ENCODE results near the gene C1QTNF7. TPM values are rescaled to one million over a fixed set of nuclear protein-coding genes. Genes with fewer than 3 reads are reported as not detected.
A peak's percentile ranks its signal among the peaks of the same experiment; 100 is the strongest.

The C1QTNF7 gene
- total RNA-seq, 2 donors from 2014 or later = not detected

DNA sequence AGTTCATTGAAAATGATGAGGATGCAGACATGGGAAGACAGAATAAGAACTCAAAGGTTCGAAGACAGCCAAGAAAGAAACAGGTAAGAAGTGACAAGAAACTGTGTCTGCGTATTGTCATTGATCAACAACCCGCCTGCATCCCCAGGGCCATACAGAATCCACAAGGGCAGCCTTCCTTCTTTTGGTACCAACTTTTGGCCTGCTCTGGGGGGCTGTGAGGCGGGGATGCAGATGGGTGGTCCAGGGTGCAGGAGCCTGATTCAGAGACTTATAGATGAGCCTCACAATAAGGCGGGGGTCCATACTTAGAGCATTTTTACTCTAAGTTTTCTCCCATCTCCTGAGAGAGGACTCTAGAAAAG lies 50.9 kb downstream of the C1QTNF7 start:
- peaks cover 0 to under 1% of the 10 kb centered on the region in 2 donors for H3K36me3 Mint-ChIP-seq
- H3K9me3 Mint-ChIP-seq = peaks cover under 1% of the 10 kb centered on the region in 2 donors
- peak in 1 of 2 donors; percentile 16 for ATAC-seq
- no peak overlapping the region for H3K27ac Mint-ChIP-seq
- no peak for DNase-seq (ENCODE audit: low spot score in 2 of 2)

- ATAC-seq (peak in 1 of 2 donors; percentile 51), DNase-seq (ENCODE audit: low spot score in 2 of 2) (no peak)
- H3K36me3 Mint-ChIP-seq = peaks cover 0 to 4% of the 10 kb centered on the region in 2 donors
- peaks cover 6 to 7% of the 10 kb centered on the region in 2 donors for H3K9me3 Mint-ChIP-seq
- H3K27ac Mint-ChIP-seq = no peak overlapping the region
These were observed 51.5 kb downstream of the C1QTNF7 start for GRCh38 chr4:15479089-15479912.

DNA sequence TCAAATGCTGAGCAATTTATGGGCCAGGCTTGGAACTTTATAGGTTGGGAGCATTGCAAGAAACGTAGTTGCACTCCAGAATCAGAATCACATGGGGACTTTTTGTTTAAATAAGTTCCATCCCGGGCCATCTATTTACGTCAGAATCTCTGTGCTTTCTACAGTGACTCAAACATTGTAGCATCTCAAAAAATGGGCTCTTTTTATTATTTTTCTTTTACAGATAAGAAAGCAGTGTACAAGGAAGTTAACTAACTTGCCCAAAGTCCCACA lies 52.0 kb downstream of the C1QTNF7 start:
- Mint-ChIP-seq H3K9me3 (peaks cover 8 to 9% of the 10 kb centered on the region in 2 donors), H3K36me3 (peaks cover 0 to 4% of the 10 kb centered on the region in 2 donors), H3K27ac (no peak overlapping the region)
- DNase-seq (ENCODE audit: low spot score in 2 of 2) (no peak), ATAC-seq (no peak)

DNA sequence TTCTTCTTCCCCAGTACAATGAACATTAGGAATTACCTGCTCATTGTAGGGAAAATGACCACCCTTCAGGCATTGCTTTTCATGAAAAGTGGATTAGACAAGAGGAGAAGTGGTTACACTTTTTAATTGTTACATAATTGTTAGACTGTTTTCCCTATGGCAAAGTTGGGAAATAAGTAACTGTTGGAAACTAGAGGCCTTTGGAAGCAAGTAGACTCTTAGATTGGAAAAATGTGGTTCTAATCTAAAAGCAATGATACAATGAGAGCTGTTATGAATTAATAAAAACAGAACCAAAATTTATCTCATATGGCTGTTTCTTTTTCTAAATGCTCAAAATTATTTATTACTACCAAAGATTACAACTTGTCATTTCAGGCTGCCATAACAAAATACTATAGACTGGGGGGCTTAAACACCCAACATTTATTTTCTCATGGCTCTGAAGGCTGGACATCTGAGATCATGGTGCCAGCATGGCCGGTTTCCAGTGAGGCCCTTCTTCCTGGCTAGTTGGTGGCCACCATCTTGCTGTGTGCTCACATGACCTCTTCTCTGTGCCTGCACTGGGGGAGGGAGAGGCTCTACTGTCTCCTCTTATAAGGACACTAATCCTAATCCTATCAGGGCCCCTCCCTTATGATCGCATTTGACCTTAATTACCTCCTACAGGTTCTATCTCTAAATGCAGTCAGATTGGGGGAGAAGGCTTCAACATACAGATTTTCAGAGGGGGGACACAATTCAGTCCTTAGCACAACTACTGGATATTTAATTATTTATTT lies 54.3 kb downstream of the C1QTNF7 start:
- DNase-seq (ENCODE audit: low spot score in 2 of 2) (no peak), ATAC-seq (no peak)
- Mint-ChIP-seq H3K9me3 (peaks cover 13 to 14% of the 10 kb centered on the region in 2 donors), H3K36me3 (peaks cover 0 to 4% of the 10 kb centered on the region in 2 donors), H3K27ac (no peak overlapping the region)

- DNase-seq (ENCODE audit: low spot score in 2 of 2) = no peak
- Mint-ChIP-seq H3K9me3 (peaks cover 13 to 14% of the 10 kb centered on the region in 2 donors), H3K27ac (no peak overlapping the region)
These were observed 55.0 kb downstream of the C1QTNF7 start for GRCh38 chr4:15482842-15483241.

GRCh38 chr4:15488136-15488535 lies 60.3 kb downstream of the C1QTNF7 start:
- H3K27ac Mint-ChIP-seq = no peak overlapping the region
- H3K9me3 Mint-ChIP-seq = peaks cover 29 to 30% of the 10 kb centered on the region in 2 donors
- peaks cover 12 to 27% of the 10 kb centered on the region in 2 donors for H3K36me3 Mint-ChIP-seq
- ATAC-seq (no peak), DNase-seq (ENCODE audit: low spot score in 2 of 2) (no peak)

More at GRCh38 chr4:15482842-15483241, 55.0 kb downstream of the C1QTNF7 start:
- no peak for ATAC-seq
- H3K36me3 Mint-ChIP-seq = peaks cover 0 to 5% of the 10 kb centered on the region in 2 donors

- peaks cover 27 to 28% of the 10 kb centered on the region in 2 donors for H3K9me3 Mint-ChIP-seq
- no peak for DNase-seq (ENCODE audit: low spot score in 2 of 2)
These were observed 61.0 kb downstream of the C1QTNF7 start for GRCh38 chr4:15488658-15489470.

GRCh38 chr4:15489551-15489950 lies 61.7 kb downstream of the C1QTNF7 start:
- no peak overlapping the region for H3K27ac Mint-ChIP-seq
- H3K36me3 Mint-ChIP-seq = peaks cover 12 to 22% of the 10 kb centered on the region in 2 donors
- DNase-seq (ENCODE audit: low spot score in 2 of 2) (no peak), ATAC-seq (no peak)
- H3K9me3 Mint-ChIP-seq = peaks cover 21% of the 10 kb centered on the region in 2 donors

More at GRCh38 chr4:15488658-15489470, 61.0 kb downstream of the C1QTNF7 start:
- Mint-ChIP-seq H3K27ac (no peak overlapping the region), H3K36me3 (peaks cover 12 to 24% of the 10 kb centered on the region in 2 donors)
- ATAC-seq = no peak

GRCh38 chr4:15493411-15493810 lies 65.6 kb downstream of the C1QTNF7 start:
- Mint-ChIP-seq H3K27ac (no peak overlapping the region), H3K9me3 (peaks cover 19 to 20% of the 10 kb centered on the region in 2 donors)

DNA sequence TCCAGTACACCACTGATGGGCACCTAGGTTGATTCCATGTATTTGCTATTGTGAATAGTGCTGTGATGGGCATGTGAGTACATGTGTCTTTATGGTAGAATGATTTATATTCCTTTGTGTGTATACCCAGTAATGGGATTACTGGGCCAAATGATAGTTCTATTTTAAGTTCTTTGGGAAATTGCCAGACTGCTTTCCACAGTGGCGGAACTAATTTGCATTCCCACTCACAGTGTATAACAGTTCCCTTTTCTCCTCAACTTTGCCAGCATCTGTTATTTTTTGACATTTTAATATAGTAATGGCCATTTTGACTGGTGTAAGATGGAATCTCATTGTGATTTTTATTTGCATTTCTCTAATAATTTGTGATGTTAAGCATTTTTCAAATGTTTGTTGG lies 67.8 kb downstream of the C1QTNF7 start:
- Mint-ChIP-seq H3K27ac (no peak overlapping the region), H3K9me3 (peaks cover 4 to 9% of the 10 kb centered on the region in 2 donors), H3K36me3 (peaks cover 4 to 8% of the 10 kb centered on the region in 2 donors)
- DNase-seq (ENCODE audit: low spot score in 2 of 2) = no peak
- no peak for ATAC-seq

More at GRCh38 chr4:15493411-15493810, 65.6 kb downstream of the C1QTNF7 start:
- DNase-seq (ENCODE audit: low spot score in 2 of 2) (no peak), ATAC-seq (no peak)
- H3K36me3 Mint-ChIP-seq = peaks cover 19 to 21% of the 10 kb centered on the region in 2 donors

Other genes with a start within 250 kb of the C1QTNF7 start
- gene CC2D2A, start 41.8 kb downstream of the C1QTNF7 start, total RNA-seq = not detected
- gene FBXL5, start 227.3 kb downstream of the C1QTNF7 start, total RNA-seq = 10 to 100 TPM; 30.4 to 36.0 TPM

Measured in activated naive CD4-positive, alpha-beta T cell treated with anti-CD3 and anti-CD28 coated beads, Interleukin-2, amount 50 U/mL, for 72 hours (primary cell).